Sciatic nerve (tissue), 2 donors: ENCODE data around the gene DCUN1D1. TPM values are rescaled to one million over a fixed set of nuclear protein-coding genes. Genes with fewer than 3 reads are reported as not detected.

ENCODE experiments used
- ATAC-seq: fragments of 200-7000 bp; cut with Tn5 transposase; one replicate; pipeline ENCODE4 v1.9.1; 2020; ENCODE audit warnings: mild to moderate bottlenecking, moderate library complexity
- DNase-seq: peaks from one replicate; pipeline ENCODE4 v3.0.0-alpha.2; 2020; ENCODE audit warnings: low spot score
- intact Hi-C: fragments of 100-400 bp; cut with DNase I; formaldehyde crosslinking; loops from one replicate; pipeline ENCODE4 v1.14.2; 2022
- total RNA-seq: library from RNA; stranded (reverse); fragmentation: NEBNext Ultra II Directional; extraction: Animal tissue kit (Norgen Biotek cat#: 25700); gene quantifications from one replicate; pipeline ENCODE4 v1.2.1, GENCODE V29; 2021
- donor health status: DM: no; HTN: no; CAD: no.
- donor health status: DM: no; HTN: no; CAD: no.

DCUN1D1 gene
- total RNA-seq, 1 donor from 2014 or later, result 61.9 TPM

GRCh38 chr3:182941719-182942118 is 38.6 kb downstream of the DCUN1D1 start:
- DNase-seq (no peak), ATAC-seq (no peak)
- intact Hi-C loops, result no loop called here

- intact Hi-C loops, result no loop called here
- ATAC-seq, result no peak
- no peak for DNase-seq
These were observed 40.0 kb downstream of the DCUN1D1 start for GRCh38 chr3:182940266-182940808.

- intact Hi-C loops, result no loop called here
- ATAC-seq (no peak), DNase-seq (no peak)
These were observed 42.9 kb downstream of the DCUN1D1 start for GRCh38 chr3:182937293-182938051.

- intact Hi-C loops, result no loop called here
- DNase-seq (no peak), ATAC-seq (no peak)
These were observed 43.4 kb downstream of the DCUN1D1 start for GRCh38 chr3:182936918-182937285.

- DNase-seq (no peak), ATAC-seq (no peak)
- intact Hi-C loops, result no loop called here
These were observed 44.0 kb downstream of the DCUN1D1 start for GRCh38 chr3:182936239-182936917.

GRCh38 chr3:182935803-182936202 is 44.5 kb downstream of the DCUN1D1 start:
- ATAC-seq, result no peak

GRCh38 chr3:182925944-182926337 is 54.4 kb downstream of the DCUN1D1 start:
- DNase-seq (no peak), ATAC-seq (no peak)
- intact Hi-C loops, result no loop called here

More at GRCh38 chr3:182935803-182936202, 44.5 kb downstream of the DCUN1D1 start:
- intact Hi-C loops, result no loop called here
- no peak for DNase-seq

- intact Hi-C loops, result no loop called here
- DNase-seq, result no peak
- peak; percentile 46 for ATAC-seq
These were observed 54.9 kb downstream of the DCUN1D1 start for GRCh38 chr3:182925330-182925943.

- intact Hi-C loops, result no loop called here
- DNase-seq (no peak), ATAC-seq (no peak)
These were observed 58.5 kb downstream of the DCUN1D1 start for GRCh38 chr3:182921665-182922355.

GRCh38 chr3:182920515-182921084 is 59.7 kb downstream of the DCUN1D1 start:
- no peak for DNase-seq
- intact Hi-C loops, result no loop called here
- ATAC-seq, result no peak

- ATAC-seq (no peak), DNase-seq (no peak)
- intact Hi-C loops, result no loop called here
These were observed 60.4 kb downstream of the DCUN1D1 start for GRCh38 chr3:182919866-182920357.

GRCh38 chr3:182917134-182917533 is 63.2 kb downstream of the DCUN1D1 start:
- DNase-seq (no peak), ATAC-seq (no peak)
- intact Hi-C loops, result no loop called here

GRCh38 chr3:182914341-182914740 is 66.0 kb downstream of the DCUN1D1 start:
- intact Hi-C loops, result no loop called here
- DNase-seq, result no peak
- ATAC-seq, result no peak

- intact Hi-C loops, result no loop called here
- DNase-seq, result no peak
- ATAC-seq, result no peak
These were observed 66.4 kb downstream of the DCUN1D1 start for GRCh38 chr3:182913889-182914288.

- DNase-seq, result no peak
- no peak for ATAC-seq
- intact Hi-C loops, result no loop called here
These were observed 67.9 kb downstream of the DCUN1D1 start for GRCh38 chr3:182912474-182912873.

GRCh38 chr3:182911782-182912111 is 68.6 kb downstream of the DCUN1D1 start:
- ATAC-seq, result no peak
- DNase-seq, result no peak
- intact Hi-C loops, result no loop called here

GRCh38 chr3:182910936-182911781 is 69.2 kb downstream of the DCUN1D1 start:
- ATAC-seq (no peak), DNase-seq (no peak)
- intact Hi-C loops, result no loop called here

- DNase-seq, result no peak
- intact Hi-C loops, result no loop called here
- ATAC-seq, result no peak
These were observed 70.9 kb downstream of the DCUN1D1 start for GRCh38 chr3:182909318-182910040.
